AG09319 (cell line): ENCODE data around the gene IL16.
A peak's percentile ranks its signal among the peaks of the same experiment; 100 is the strongest.

ENCODE experiments used
- DNase-seq: peaks from one replicate; pipeline ENCODE4 v3.0.0-alpha.2; 2010; ENCODE audit warnings: low read depth; ENCODE audit errors: extremely low read depth
- TF ChIP-seq, protein P1 (sequence below): IDR thresholded peaks from 2 replicates; pipeline ENCODE4 v1.5.1; 2011; ENCODE audit warnings: low read depth, mild to moderate bottlenecking, inconsistent platforms, low read length, moderate library complexity

IL16 gene

DNA sequence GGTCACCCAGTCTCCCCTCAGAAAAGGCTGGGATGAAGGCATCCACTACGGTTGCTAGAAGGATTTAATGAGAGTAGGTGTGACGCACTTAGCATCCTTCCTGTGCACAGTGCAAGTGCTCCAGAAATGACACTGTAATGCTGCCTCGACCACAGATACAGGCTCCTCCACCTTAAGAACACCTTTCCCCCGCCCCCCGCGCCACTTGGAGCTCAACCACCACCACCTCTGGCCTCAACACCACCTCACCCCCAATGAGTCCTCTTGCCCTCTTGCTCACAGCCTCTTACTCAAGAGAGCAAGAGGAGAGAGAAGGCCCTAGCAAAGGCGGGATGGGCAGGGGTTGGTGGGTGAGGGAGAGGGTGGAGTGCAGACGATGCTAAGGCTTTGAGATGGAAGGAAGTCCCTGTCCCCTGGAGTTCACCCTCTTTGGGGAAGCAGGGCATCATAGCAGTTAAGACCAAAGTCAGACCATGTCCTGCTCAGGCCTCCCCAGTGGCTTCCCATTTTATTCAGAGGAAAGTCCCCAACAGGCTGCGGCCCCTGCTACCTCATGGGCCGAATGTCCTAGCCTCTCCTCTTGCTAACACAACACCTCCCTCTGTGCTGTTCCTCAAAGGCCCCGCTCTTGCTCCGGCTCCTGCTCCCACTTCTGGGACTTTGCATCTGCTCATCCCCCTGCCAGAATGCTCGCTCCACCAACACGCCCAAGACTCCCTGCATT is 118.9 kb downstream of the IL16 start:
- TF ChIP-seq, protein P1, sequence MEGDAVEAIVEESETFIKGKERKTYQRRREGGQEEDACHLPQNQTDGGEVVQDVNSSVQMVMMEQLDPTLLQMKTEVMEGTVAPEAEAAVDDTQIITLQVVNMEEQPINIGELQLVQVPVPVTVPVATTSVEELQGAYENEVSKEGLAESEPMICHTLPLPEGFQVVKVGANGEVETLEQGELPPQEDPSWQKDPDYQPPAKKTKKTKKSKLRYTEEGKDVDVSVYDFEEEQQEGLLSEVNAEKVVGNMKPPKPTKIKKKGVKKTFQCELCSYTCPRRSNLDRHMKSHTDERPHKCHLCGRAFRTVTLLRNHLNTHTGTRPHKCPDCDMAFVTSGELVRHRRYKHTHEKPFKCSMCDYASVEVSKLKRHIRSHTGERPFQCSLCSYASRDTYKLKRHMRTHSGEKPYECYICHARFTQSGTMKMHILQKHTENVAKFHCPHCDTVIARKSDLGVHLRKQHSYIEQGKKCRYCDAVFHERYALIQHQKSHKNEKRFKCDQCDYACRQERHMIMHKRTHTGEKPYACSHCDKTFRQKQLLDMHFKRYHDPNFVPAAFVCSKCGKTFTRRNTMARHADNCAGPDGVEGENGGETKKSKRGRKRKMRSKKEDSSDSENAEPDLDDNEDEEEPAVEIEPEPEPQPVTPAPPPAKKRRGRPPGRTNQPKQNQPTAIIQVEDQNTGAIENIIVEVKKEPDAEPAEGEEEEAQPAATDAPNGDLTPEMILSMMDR, result no peak
- DNase-seq, result no peak

DNA sequence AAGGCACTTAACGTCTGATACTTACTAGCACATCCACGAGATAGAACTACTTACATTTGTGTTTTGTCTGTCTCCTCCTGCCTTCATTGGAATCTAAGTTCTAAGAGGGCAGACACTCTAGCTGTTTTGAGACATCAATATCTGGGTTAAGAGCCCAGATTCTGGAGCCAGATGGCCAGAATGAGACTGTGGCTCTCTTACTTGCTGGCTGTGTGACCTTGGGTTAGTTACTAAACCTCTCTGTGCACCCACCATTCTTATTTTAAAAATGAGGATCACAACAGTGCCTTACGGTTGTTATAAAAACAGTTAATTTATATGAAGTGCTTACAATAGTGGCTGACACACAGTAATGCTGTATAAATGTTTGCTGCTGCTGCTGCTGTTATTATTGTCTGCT is 119.6 kb downstream of the IL16 start:
- TF ChIP-seq, protein P1, result no peak
- no peak for DNase-seq

DNA sequence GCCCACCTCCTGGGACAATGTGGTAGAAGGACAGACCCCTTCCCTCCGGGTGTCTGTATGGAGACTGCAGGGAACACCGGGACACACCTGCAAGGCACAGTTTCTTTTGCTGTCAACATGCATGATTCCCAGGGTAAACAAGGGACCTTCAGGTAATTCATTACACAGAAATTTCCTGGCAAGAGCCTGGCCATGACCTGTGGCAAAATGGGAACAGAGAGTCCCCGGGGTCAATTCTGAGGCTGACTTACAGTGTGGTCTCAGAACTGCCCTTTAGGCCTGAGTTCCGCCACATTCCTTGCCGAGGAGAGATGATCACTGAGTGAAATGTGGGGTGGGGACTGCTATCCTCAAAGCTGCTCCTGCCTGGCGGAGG is 121.0 kb downstream of the IL16 start:
- no peak for DNase-seq
- TF ChIP-seq, protein P1, result no peak

DNA sequence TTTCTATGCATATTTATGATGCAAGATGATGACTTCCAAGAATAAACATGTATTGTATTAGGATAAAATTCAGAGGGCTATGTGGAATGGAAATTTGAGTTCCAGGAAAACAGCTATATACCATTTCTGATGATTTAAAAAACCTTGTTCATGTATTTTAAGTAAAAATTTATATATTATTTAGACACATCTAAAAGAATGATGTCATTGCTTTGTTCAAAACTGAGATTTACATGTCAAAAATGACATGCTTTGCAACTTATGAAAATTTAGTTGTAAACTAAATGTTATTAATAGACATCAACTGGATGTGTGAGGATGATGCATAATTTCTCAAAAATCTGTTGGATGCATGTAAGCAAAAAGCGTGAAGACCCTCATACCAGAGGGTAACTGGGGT is 125.0 kb downstream of the IL16 start:
- TF ChIP-seq, protein P1, result no peak
- no peak for DNase-seq

DNA sequence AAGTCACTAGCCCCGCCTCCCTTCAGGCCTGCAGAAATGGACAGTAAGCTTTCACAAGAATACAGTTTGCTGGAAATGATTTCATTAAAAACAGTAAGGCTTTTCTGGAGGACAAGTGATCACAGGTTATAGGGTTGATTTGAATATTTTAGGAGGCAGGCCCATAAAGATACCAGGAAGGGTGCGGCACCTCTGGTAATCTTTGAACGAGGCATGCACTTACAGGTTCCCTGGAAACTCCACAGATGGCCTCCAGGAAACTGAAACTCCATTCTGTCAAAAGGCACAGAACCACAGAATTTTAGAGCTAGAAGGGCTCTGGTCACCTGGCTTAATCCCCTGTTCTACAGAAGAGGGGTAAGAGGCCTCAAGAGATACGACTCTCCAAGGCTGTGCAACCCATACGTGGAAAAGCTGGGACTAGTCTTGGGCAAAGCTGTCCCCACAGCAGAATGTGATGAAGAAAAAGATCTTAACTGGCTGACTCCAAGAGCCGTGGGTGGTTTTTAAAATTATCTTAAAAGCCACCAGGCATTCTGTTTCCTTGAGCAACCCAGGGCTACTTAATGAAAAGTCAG is 126.1 kb downstream of the IL16 start:
- no peak for DNase-seq
- TF ChIP-seq, protein P1, result no peak

DNA sequence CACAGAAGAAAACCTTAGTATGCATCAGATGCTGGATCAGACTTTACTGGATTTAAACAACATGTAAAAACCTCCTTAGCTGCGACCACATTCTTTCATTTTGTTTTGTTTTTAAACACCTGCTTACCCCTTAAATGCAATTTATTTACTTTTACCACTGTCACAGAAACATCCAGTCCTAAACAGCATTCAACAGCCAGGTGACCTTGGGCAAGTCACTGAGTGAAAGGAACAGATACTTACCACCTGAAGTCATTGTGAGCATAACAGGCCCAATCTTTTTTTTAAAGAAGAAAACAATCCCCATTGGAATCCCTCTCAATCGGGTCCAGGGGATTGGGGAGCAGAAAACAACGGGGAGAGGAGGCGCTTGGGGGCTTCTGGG is 126.9 kb downstream of the IL16 start:
- TF ChIP-seq, protein P1, result no peak
- no peak for DNase-seq

DNA sequence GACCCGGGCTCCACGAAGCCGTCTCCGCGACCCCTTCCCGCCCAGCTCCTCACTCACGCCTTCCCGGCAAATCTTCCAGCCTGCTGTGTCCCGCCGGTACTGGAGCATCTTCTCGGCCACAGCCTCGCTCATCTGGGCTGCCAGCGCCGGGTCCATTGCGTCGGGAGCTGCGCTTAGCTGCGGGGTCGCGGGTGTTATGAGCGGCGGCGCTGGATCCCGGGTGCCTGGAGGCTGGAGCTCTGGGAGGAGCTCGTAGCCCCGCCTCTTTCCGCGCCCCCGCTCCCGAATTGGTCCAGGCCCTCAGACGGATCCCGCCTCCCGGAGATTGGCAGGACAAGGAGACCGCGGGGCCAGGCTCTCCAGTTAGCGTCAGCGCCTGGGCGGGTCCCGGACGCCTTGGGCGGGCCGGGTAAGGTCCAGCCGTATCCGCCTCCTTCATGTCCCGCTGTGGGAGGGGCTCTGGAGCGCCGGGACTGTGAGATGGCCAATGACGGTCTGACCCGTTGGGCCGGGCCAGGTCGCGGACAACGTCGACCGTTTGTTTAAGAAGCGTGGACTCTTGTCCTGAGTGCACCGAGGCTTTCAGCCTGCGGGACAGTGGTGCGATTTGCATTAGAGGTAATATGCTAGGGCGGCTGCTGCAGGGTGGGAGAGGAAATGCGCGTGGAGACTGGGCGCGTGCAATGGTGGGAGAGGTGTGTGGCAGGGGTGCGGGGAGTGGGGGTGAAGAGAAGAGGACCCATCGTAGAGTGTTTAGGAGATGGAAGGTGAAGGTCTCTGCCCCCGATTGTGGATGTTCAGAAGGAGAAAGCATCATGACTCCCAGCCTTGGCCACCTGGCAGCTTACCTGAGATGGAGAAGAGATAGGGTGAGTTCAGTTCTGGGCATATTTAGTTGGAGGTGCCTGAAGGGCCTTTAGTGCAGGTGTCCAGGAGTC is 127.5 kb downstream of the IL16 start, which contains the start of gene STARD5:
TSS of gene STARD5 (minus strand) at position 198 of the 938 bp plus-strand sequence. CDS start at position 156, 42 bp downstream.
- TF ChIP-seq, protein P1, result no peak
- DNase-seq, result peak; percentile 85
